PFSK-1 (cell line): ENCODE measurements around the gene MRTFA.

Source experiments
- FOXP2 ChIP-seq: optimal IDR thresholded peaks from 2 replicates; pipeline ENCODE3; 2011; ENCODE audit warnings: borderline replicate concordance, control low read depth, inconsistent platforms; ENCODE audit not compliant: insufficient read depth; ENCODE audit errors: extremely low read length, extremely low read depth
- POLR2AphosphoS5 ChIP-seq: IDR thresholded peaks from 2 replicates; pipeline ENCODE4 v1.6.1; 2012; ENCODE audit warnings: low read depth, mild to moderate bottlenecking, control low read depth, low read length, moderate library complexity
- SIN3A ChIP-seq: IDR thresholded peaks from 2 replicates; pipeline ENCODE4 v1.6.1; 2012; ENCODE audit warnings: mild to moderate bottlenecking, low read length, moderate library complexity, borderline replicate concordance; ENCODE audit not compliant: insufficient read depth
- TAF1 ChIP-seq: IDR thresholded peaks from 2 replicates; pipeline ENCODE4 v1.6.1; 2012; ENCODE audit warnings: low read length, control low read depth, borderline replicate concordance; ENCODE audit not compliant: insufficient read depth
- TF ChIP-seq, protein P1 (sequence below), 2 experiments: IDR thresholded peaks; 2 replicates each; pipeline versions ENCODE4 v1.6.1 to v1.8.0; 2011 to 2012; ENCODE audit warnings: low read depth in 2 of 2, low read length in 2 of 2, control low read depth in 1 of 2, inconsistent platforms in 1 of 2, mild to moderate bottlenecking in 1 of 2, moderate library complexity in 1 of 2; ENCODE audit not compliant: insufficient read depth in 1 of 2

MRTFA gene

DNA sequence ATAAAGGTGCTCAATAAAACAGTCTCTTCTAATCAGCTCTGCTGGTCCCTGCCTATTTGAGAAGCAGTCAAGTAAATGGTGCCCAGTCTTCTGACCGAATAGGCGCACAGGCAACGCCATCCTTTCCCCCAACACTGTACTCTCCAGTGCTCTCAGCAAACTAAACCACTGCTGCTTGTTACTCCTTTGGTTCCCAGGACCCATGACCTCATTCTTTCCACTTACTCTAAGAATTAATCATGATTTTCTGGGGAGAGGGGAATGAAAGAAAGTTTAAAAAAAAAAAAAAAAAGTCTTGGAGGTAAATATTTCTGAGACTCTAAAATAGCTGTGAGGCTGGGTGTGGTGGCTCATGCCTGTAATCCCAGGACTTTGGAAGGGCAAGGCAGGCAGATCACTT is 202.4 kb downstream of the MRTFA start:
- no peak for TF ChIP-seq FOXP2
- no peak for TF ChIP-seq TAF1
- TF ChIP-seq, protein P1, sequence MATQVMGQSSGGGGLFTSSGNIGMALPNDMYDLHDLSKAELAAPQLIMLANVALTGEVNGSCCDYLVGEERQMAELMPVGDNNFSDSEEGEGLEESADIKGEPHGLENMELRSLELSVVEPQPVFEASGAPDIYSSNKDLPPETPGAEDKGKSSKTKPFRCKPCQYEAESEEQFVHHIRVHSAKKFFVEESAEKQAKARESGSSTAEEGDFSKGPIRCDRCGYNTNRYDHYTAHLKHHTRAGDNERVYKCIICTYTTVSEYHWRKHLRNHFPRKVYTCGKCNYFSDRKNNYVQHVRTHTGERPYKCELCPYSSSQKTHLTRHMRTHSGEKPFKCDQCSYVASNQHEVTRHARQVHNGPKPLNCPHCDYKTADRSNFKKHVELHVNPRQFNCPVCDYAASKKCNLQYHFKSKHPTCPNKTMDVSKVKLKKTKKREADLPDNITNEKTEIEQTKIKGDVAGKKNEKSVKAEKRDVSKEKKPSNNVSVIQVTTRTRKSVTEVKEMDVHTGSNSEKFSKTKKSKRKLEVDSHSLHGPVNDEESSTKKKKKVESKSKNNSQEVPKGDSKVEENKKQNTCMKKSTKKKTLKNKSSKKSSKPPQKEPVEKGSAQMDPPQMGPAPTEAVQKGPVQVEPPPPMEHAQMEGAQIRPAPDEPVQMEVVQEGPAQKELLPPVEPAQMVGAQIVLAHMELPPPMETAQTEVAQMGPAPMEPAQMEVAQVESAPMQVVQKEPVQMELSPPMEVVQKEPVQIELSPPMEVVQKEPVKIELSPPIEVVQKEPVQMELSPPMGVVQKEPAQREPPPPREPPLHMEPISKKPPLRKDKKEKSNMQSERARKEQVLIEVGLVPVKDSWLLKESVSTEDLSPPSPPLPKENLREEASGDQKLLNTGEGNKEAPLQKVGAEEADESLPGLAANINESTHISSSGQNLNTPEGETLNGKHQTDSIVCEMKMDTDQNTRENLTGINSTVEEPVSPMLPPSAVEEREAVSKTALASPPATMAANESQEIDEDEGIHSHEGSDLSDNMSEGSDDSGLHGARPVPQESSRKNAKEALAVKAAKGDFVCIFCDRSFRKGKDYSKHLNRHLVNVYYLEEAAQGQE (IDR thresholded peaks at IDR 0.05; ENCODE audit: insufficient read depth in 1 of 2, low read depth in 2 of 2, low read length in 2 of 2) = no peak
- TF ChIP-seq POLR2AphosphoS5 = no peak
- TF ChIP-seq SIN3A = no peak

DNA sequence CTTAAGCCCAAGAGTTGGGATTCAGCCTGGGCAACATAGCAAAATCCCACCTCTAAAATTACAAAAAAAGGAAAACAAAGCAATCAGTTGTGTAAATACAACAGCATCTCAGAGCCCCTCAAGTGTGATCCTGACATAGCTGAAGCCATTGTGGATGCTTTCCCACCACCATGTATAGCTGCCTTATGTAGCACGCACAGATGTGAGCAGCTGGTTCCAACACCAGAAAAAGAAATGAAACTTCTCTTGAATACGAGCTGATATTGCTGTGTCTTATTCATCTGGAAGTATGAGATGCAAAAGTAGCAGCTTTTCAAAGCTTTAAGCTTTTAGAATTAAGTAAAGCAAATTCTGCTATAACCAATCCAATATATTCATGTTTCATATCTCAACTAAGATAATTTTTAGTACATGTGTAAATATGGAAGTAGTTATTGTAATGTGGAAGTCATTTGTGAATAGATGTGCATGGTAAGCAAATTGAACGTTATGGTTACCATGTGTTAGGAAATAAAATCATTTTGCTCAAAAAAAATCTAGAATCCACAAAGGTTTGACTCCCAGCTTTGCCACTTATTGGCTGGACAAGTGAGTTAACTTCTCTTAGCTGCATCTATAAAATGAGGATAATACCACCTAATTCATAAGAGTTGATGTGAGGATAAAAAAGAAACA is 203.0 kb downstream of the MRTFA start:
- no peak for TF ChIP-seq TAF1
- no peak for TF ChIP-seq FOXP2
- TF ChIP-seq, protein P1 (IDR thresholded peaks at IDR 0.05; ENCODE audit: insufficient read depth in 1 of 2, low read depth in 2 of 2, low read length in 2 of 2) = no peak
- no peak for TF ChIP-seq POLR2AphosphoS5
- TF ChIP-seq SIN3A = no peak

DNA sequence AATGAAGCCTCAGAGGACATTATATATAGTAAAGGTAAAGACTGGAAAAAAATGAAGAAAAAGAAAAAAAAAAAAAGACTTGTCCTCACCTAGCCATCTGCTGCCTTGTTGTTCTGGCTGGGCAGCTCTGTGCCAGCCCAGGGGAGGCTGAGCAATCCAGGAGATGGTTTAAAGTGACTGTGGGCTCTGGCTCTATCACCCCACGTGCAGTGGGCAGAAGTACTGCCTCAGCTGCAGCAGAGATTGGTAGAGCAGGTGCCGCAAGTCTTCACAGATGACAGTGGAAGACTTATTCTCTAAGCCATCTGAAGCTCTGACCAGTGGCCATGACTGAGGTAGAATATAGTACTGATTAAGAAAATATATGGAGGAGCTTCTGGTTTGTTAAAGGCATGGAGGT is 203.9 kb downstream of the MRTFA start:
- no peak for TF ChIP-seq TAF1
- no peak for TF ChIP-seq POLR2AphosphoS5
- TF ChIP-seq, protein P1 (IDR thresholded peaks at IDR 0.05; ENCODE audit: insufficient read depth in 1 of 2, low read depth in 2 of 2, low read length in 2 of 2) = no peak
- TF ChIP-seq SIN3A = no peak
- no peak for TF ChIP-seq FOXP2

DNA sequence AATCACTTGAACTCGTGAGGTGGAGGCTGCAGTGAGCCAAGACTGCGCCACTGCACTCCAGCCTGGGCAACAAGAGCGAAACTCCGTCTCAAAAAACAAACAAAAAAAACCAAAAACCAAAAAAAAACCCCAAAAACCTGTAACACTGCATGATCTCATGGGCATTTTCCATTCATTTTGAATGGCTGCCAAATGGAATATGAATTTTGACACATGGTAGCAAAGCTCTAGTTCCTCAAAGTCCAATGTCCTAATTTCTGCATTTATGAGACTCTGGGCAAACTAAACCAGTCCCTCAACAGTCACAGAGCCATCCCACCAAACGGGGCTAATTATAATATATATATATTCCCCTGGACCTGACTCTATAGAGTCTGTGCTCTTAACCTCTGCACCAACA is 204.4 kb downstream of the MRTFA start:
- no peak for TF ChIP-seq TAF1
- TF ChIP-seq, protein P1 (IDR thresholded peaks at IDR 0.05; ENCODE audit: insufficient read depth in 1 of 2, low read depth in 2 of 2, low read length in 2 of 2) = no peak
- no peak for TF ChIP-seq POLR2AphosphoS5
- no peak for TF ChIP-seq SIN3A
- TF ChIP-seq FOXP2 = no peak

DNA sequence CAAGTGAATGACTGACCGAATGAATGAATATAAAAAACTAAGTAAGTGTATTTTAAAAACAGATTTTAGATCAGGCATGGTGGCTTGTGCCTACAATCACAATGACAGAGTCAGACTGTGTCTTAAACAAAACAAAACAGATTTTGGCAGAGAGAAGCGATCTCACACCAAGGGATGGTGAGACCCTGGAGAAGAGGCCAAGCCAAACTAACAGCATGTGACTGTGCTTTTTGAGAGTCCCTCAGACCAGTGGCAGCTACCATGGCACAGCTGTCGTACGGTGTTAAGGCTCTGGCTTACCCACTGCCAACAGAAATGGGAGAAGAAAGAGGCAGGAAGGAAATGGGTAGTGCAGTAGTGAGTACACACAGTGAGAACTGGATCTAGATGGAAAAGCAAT is 205.5 kb downstream of the MRTFA start:
- TF ChIP-seq POLR2AphosphoS5 = no peak
- TF ChIP-seq, protein P1 (IDR thresholded peaks at IDR 0.05; ENCODE audit: insufficient read depth in 1 of 2, low read depth in 2 of 2, low read length in 2 of 2) = no peak
- TF ChIP-seq SIN3A = no peak
- TF ChIP-seq TAF1 = no peak
- no peak for TF ChIP-seq FOXP2
